IMR-90 (cell line): Measurements from ENCODE around the gene S1PR5. TPM values are rescaled to one million over a fixed set of nuclear protein-coding genes. Genes with fewer than 3 reads are reported as not detected.

Experiments used
- MAFK ChIP-seq: IDR thresholded peaks from 2 replicates; pipeline ENCODE4 v1.6.1; 2012; ENCODE audit warnings: low read depth, low read length, improper control_type of control experiment
- MAZ ChIP-seq: IDR thresholded peaks from 2 replicates; pipeline ENCODE4 v1.6.1; 2012; ENCODE audit warnings: low read depth, mild to moderate bottlenecking, low read length, improper control_type of control experiment, moderate library complexity, borderline replicate concordance
- polyA plus RNA-seq, 3 experiments: library from polyadenylated mRNA; depleted of rRNA; stranded (reverse); fragments of >200 nt; gene quantifications; 2 replicates each; pipeline ENCODE4 v1.2.3, GENCODE V29; 2012; ENCODE audit warnings: low replicate concordance in 1 of 3
- total RNA-seq: library from RNA; depleted of rRNA; stranded (reverse); fragments of >200 nt; gene quantifications from 2 replicates; pipeline ENCODE4 v1.2.3, GENCODE V29; 2012
- TF ChIP-seq, protein P1 (sequence below): fragments of 150-350 bp; IDR thresholded peaks from 2 replicates; pipeline ENCODE4 v1.6.1; 2017; ENCODE audit warnings: mild to moderate bottlenecking, antibody characterized with exemption, low read length, low read depth

The S1PR5 gene
- total and polyA plus RNA-seq, 2 of the 4 experiments (the other 2 are of a cell fraction) = 0.36 to 0.55 TPM

DNA sequence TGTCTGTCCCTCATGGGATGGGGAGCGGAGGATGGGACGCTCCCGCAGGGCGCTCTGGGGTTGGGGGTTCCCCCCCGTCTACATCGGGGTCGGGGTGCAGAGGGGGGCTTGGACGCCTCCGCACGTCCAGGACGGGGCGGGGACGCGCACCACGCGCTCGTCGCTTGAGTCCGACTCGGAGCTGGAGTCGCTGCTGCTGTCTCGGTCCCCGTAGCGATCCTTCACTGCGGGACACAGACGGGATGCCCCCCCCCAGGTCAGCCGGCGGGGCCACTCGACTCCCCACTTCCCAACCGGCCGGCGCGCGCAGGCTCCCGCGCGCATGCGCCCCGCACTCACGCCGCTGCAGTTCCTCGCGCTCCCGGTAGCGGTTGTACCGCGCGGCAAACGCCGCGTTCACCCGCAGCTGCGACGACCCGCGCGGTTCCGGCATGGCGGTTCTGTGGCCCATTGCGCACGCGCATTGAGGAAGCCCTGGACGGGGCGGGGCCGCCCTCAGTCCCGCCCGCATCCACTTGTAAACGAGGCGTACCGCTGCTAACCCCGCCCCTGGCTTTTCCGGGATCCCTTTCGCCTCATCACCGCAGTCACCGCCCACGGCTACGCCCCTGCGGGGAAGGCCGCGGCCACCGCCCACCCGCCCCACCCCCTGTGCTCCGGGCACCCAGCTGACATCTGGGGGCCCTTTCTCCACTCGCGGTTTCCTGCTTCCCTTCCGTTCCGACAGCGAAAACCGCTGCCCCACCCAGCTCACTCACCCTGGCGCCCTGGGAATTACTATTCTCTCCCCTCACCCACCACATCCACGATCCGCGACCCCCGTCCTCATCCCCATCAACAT lies 48.5 kb upstream of the S1PR5 start, which contains the start of gene KRI1 (continued):
- TF ChIP-seq, protein P1, sequence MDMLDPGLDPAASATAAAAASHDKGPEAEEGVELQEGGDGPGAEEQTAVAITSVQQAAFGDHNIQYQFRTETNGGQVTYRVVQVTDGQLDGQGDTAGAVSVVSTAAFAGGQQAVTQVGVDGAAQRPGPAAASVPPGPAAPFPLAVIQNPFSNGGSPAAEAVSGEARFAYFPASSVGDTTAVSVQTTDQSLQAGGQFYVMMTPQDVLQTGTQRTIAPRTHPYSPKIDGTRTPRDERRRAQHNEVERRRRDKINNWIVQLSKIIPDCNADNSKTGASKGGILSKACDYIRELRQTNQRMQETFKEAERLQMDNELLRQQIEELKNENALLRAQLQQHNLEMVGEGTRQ = 0 out of 2 replicates have a peak, but pooled peaks have one; percentile 1
- TF ChIP-seq MAFK (no peak), MAZ (peak; percentile 2; the same call in 1 of the 2 replicates)
